Trophoblast cell (in vitro differentiated cells and primary cell): ENCODE data around the gene OR2J2.

Experiments used
- DNase-seq, 2 donors: peaks; one replicate each; pipeline ENCODE4 v3.0.0-alpha.2; 2016
- H2AFZ ChIP-seq: 2 replicates; pipeline ENCODE4 v1.6.1; 2013; ENCODE audit warnings: low read length, moderate library complexity, mild to moderate bottlenecking; ENCODE audit not compliant: insufficient read depth, poor library complexity
- H2AK5ac ChIP-seq: 2 replicates; pipeline ENCODE4 v1.6.1; 2013; ENCODE audit warnings: mild to moderate bottlenecking, low read length
- H2BK120ac ChIP-seq: 2 replicates; pipeline ENCODE4 v1.6.1; 2013; ENCODE audit warnings: low read length, mild to moderate bottlenecking, moderate library complexity; ENCODE audit not compliant: insufficient read depth, poor library complexity
- H2BK12ac ChIP-seq: 2 replicates; pipeline ENCODE4 v1.6.1; 2013; ENCODE audit warnings: mild to moderate bottlenecking, low read length, moderate library complexity
- H2BK5ac ChIP-seq: 2 replicates; pipeline ENCODE4 v1.6.1; 2013; ENCODE audit warnings: low read length, low read depth, moderate library complexity, mild to moderate bottlenecking; ENCODE audit not compliant: poor library complexity
- H3K14ac ChIP-seq: 2 replicates; pipeline ENCODE4 v1.6.1; 2013; ENCODE audit warnings: mild to moderate bottlenecking, low read length
- H3K18ac ChIP-seq: 2 replicates; pipeline ENCODE4 v1.6.1; 2013; ENCODE audit warnings: mild to moderate bottlenecking, low read length
- H3K23ac ChIP-seq: 2 replicates; pipeline ENCODE4 v1.6.1; 2013; ENCODE audit warnings: low read length
- H3K27ac ChIP-seq: 2 replicates; pipeline ENCODE4 v1.5.1; 2013; ENCODE audit warnings: low read depth, mild to moderate bottlenecking, inconsistent platforms, low read length, moderate library complexity
- H3K27me3 ChIP-seq: 2 replicates; pipeline ENCODE4 v1.6.1; 2013; ENCODE audit warnings: inconsistent platforms, mild to moderate bottlenecking, low read length, moderate library complexity; ENCODE audit not compliant: insufficient read depth
- H3K36me3 ChIP-seq, 2 experiments: 1 replicate in 1 of 2; 2 replicates in 1 of 2; pipeline ENCODE4 v1.6.1; 2013; ENCODE audit warnings: low read length in 2 of 2, mild to moderate bottlenecking in 2 of 2, moderate library complexity in 1 of 2; ENCODE audit not compliant: insufficient read depth in 2 of 2, control insufficient read depth in 1 of 2
- H3K4ac ChIP-seq: 2 replicates; pipeline ENCODE4 v1.6.1; 2013; ENCODE audit warnings: low read depth, mild to moderate bottlenecking, low read length, moderate library complexity
- H3K4me1 ChIP-seq, 2 experiments: 1 replicate in 1 of 2; 2 replicates in 1 of 2; pipeline ENCODE4 v1.6.1; 2013; ENCODE audit warnings: low read length in 2 of 2, mild to moderate bottlenecking in 2 of 2, moderate library complexity in 1 of 2; ENCODE audit not compliant: insufficient read depth in 2 of 2, control insufficient read depth in 1 of 2
- H3K4me2 ChIP-seq: 2 replicates; pipeline ENCODE4 v1.6.1; 2013; ENCODE audit warnings: inconsistent platforms, mild to moderate bottlenecking, low read length, moderate library complexity
- H3K4me3 ChIP-seq: 2 replicates; pipeline ENCODE4 v1.5.1; 2013; ENCODE audit warnings: mild to moderate bottlenecking, low read depth, low read length, inconsistent platforms
- H3K79me1 ChIP-seq: one replicate; pipeline ENCODE4 v1.6.1; 2013; ENCODE audit warnings: low read length
- H3K79me2 ChIP-seq: 2 replicates; pipeline ENCODE4 v1.6.1; 2013; ENCODE audit warnings: low read length, mild to moderate bottlenecking; ENCODE audit not compliant: control insufficient read depth, insufficient read depth, poor library complexity
- H3K9ac ChIP-seq: 2 replicates; pipeline ENCODE4 v1.6.1; 2013; ENCODE audit warnings: mild to moderate bottlenecking, low read length
- H3K9me3 ChIP-seq: 2 replicates; pipeline ENCODE4 v1.6.1; 2013; ENCODE audit warnings: low read depth, mild to moderate bottlenecking, control low read depth, inconsistent platforms, low read length; ENCODE audit not compliant: insufficient read depth
- H4K12ac ChIP-seq: 2 replicates; pipeline ENCODE4 v1.6.1; 2013; ENCODE audit warnings: low read depth, mild to moderate bottlenecking, low read length, moderate library complexity
- H4K8ac ChIP-seq: 2 replicates; pipeline ENCODE4 v1.6.1; 2013; ENCODE audit warnings: low read depth, mild to moderate bottlenecking, low read length, moderate library complexity
- H4K91ac ChIP-seq: one replicate; pipeline ENCODE4 v1.6.1; 2013; ENCODE audit warnings: low read depth, mild to moderate bottlenecking, low read length, moderate library complexity
- WGBS: extraction: QIAGEN DNeasy Blood & Tissue Kit; methylation state at CpG from one replicate; pipeline ENCODE4 v1.1.7; 2013; ENCODE audit warnings: missing lambda C conversion rate; ENCODE audit not compliant: insufficient read length, insufficient coverage; ENCODE audit errors: extremely low coverage; 5-methylcytosine and 5-hydroxymethylcytosine counted together

OR2J2 gene

GRCh38 chr6:29137724-29138123 is 33.0 kb upstream of the OR2J2 start:
- WGBS: no CpG with 5 or more reads among the region's 4 CpGs
- no peak overlapping the region for H3K27ac ChIP-seq
- no peak overlapping the region for H3K4me3 ChIP-seq
- no peak overlapping the region for H3K4me2 ChIP-seq
- no peak overlapping the region for H2BK5ac ChIP-seq
- no peak overlapping the region for H2BK120ac ChIP-seq
- H3K36me3 ChIP-seq: no peaks in the 10 kb centered on the region
- H3K9me3 ChIP-seq: no peaks in the 10 kb centered on the region
- no peak overlapping the region for H2AK5ac ChIP-seq
- H3K79me1 ChIP-seq: no peaks in the 10 kb centered on the region
- H3K4me1 ChIP-seq: no peaks in the 10 kb centered on the region
- no peak overlapping the region for H4K8ac ChIP-seq
- H3K27me3 ChIP-seq: no peaks in the 10 kb centered on the region
- H3K9ac ChIP-seq: no peak overlapping the region
- no peak overlapping the region for H3K23ac ChIP-seq
- DNase-seq: no peak
- H2AFZ ChIP-seq: no peak overlapping the region
- H3K14ac ChIP-seq: no peak overlapping the region
- no peak overlapping the region for H2BK12ac ChIP-seq
- no peaks in the 10 kb centered on the region for H3K79me2 ChIP-seq
- no peak overlapping the region for H3K18ac ChIP-seq
- no peak overlapping the region for H4K91ac ChIP-seq
- no peak overlapping the region for H3K4ac ChIP-seq
- H4K12ac ChIP-seq: no peak overlapping the region

- Histone ChIP-seq H3K27me3 (no peaks in the 10 kb centered on the region), H3K14ac (no peak overlapping the region), H2BK120ac (no peak overlapping the region), H2AFZ (no peak overlapping the region), H3K4me1 (no peaks in the 10 kb centered on the region), H3K79me2 (no peaks in the 10 kb centered on the region), H4K8ac (no peak overlapping the region), H3K9ac (no peak overlapping the region), H3K27ac (no peak overlapping the region), H2AK5ac (no peak overlapping the region), H4K12ac (no peak overlapping the region), H3K4me3 (no peak overlapping the region), H3K18ac (no peak overlapping the region), H3K9me3 (peaks cover 2% of the 10 kb centered on the region), H3K79me1 (no peaks in the 10 kb centered on the region), H3K23ac (no peak overlapping the region), H3K4ac (no peak overlapping the region), H3K4me2 (no peak overlapping the region), H2BK12ac (no peak overlapping the region), H2BK5ac (no peak overlapping the region), H4K91ac (no peak overlapping the region), H3K36me3 (no peaks in the 10 kb centered on the region)
- no CpG with 5 or more reads among the region's 1 CpG for WGBS
- no peak for DNase-seq
Measured at GRCh38 chr6:29141606-29142005, 29.1 kb upstream of the OR2J2 start.

GRCh38 chr6:29142309-29142708 is 28.4 kb upstream of the OR2J2 start:
- Histone ChIP-seq H3K4me1 (no peaks in the 10 kb centered on the region), H3K18ac (no peak overlapping the region), H3K4ac (no peak overlapping the region), H4K12ac (no peak overlapping the region), H3K27me3 (no peaks in the 10 kb centered on the region), H3K79me2 (no peaks in the 10 kb centered on the region), H2BK5ac (no peak overlapping the region), H4K8ac (no peak overlapping the region), H3K4me2 (no peak overlapping the region), H3K9me3 (peaks cover 2% of the 10 kb centered on the region), H3K27ac (no peak overlapping the region), H2BK120ac (no peak overlapping the region), H3K4me3 (no peak overlapping the region), H4K91ac (no peak overlapping the region), H2BK12ac (no peak overlapping the region), H2AK5ac (no peak overlapping the region), H3K36me3 (no peaks in the 10 kb centered on the region), H3K14ac (no peak overlapping the region), H3K79me1 (no peaks in the 10 kb centered on the region), H3K9ac (no peak overlapping the region), H2AFZ (no peak overlapping the region), H3K23ac (no peak overlapping the region)
- DNase-seq: peak in 1 of 2 donors; percentile 4

GRCh38 chr6:29146179-29146578 is 24.5 kb upstream of the OR2J2 start:
- Histone ChIP-seq H3K27ac (no peak overlapping the region), H2BK5ac (no peak overlapping the region), H3K4ac (no peak overlapping the region), H3K27me3 (no peaks in the 10 kb centered on the region), H3K14ac (no peak overlapping the region), H3K9ac (no peak overlapping the region), H4K91ac (no peak overlapping the region), H3K18ac (no peak overlapping the region), H3K36me3 (no peaks in the 10 kb centered on the region), H3K4me3 (no peak overlapping the region), H2AFZ (no peak overlapping the region), H3K79me1 (no peaks in the 10 kb centered on the region), H4K12ac (no peak overlapping the region), H2AK5ac (no peak overlapping the region), H2BK12ac (no peak overlapping the region), H3K4me1 (no peaks in the 10 kb centered on the region), H3K79me2 (no peaks in the 10 kb centered on the region), H4K8ac (no peak overlapping the region), H2BK120ac (no peak overlapping the region), H3K23ac (no peak overlapping the region), H3K4me2 (no peak overlapping the region), H3K9me3 (peaks cover 2% of the 10 kb centered on the region)
- no CpG with 5 or more reads among the region's 2 CpGs for WGBS
- DNase-seq: peak; percentile 52 to 78
